ENCODE data around the gene MUC20.
"Not testable (repeated sequence)": the region's sequence is repeated elsewhere in the genome, so short reads cannot be mapped to it uniquely, and the experiment has no call there.

Gene MUC20, protein sequence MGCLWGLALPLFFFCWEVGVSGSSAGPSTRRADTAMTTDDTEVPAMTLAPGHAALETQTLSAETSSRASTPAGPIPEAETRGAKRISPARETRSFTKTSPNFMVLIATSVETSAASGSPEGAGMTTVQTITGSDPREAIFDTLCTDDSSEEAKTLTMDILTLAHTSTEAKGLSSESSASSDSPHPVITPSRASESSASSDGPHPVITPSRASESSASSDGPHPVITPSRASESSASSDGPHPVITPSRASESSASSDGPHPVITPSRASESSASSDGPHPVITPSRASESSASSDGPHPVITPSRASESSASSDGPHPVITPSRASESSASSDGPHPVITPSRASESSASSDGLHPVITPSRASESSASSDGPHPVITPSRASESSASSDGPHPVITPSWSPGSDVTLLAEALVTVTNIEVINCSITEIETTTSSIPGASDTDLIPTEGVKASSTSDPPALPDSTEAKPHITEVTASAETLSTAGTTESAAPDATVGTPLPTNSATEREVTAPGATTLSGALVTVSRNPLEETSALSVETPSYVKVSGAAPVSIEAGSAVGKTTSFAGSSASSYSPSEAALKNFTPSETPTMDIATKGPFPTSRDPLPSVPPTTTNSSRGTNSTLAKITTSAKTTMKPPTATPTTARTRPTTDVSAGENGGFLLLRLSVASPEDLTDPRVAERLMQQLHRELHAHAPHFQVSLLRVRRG

DNA sequence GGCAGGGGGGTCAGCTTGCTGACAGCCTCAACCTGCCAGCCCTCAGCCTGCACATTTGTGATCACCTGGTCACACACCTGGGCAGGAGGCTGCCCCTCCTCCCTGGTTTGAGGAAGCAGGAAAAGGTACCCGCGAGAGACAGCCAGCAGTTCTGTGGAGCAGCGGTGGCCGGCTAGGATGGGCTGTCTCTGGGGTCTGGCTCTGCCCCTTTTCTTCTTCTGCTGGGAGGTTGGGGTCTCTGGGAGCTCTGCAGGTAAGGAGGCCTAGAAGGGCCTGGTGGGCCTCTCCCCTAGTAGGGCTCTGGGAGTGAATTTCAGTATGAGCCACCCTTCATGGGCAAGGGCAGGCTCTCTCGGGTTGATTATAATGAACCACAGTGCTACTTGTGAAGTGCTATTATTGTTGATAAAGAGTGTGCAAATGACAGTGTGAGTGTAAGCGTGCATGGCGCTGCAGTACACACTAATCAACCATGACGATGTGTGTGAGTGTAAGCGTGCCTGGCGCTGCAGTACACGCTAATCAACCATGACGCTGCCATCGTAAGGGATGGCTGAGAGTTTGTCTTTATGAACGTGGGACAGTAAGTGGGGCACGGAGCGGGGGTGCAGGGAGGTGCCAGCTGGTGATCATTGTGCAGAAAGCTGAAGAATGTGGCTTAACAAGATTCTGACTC lies at the start of gene MUC20:
TSS of gene MUC20 (plus strand) at position 148 of the 676 bp plus-strand sequence. CDS start at position 178, 30 bp downstream.
- DNase-seq: not testable (repeated sequence)

DNA sequence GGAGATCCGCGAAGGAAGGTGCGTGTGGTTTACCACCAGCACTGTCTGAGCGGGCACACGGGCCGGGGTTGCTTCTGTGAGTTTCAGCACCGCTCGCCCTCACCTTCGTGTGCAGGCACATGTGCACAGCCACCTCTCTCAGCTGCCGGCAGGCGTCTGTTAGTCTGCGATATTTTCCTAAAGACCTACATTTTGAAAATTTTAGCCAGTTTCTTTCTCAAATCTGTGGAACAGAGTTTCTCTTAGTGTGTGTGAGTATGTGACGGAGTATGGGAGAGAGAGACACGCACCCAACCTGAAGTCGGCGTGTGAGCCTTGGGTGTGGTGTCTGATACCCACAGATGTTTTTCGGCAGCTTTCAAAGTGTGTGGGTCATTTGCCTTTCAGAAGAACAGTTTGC lies 49.5 kb upstream of the MUC20 start:
- DNase-seq: not testable (repeated sequence)

DNA sequence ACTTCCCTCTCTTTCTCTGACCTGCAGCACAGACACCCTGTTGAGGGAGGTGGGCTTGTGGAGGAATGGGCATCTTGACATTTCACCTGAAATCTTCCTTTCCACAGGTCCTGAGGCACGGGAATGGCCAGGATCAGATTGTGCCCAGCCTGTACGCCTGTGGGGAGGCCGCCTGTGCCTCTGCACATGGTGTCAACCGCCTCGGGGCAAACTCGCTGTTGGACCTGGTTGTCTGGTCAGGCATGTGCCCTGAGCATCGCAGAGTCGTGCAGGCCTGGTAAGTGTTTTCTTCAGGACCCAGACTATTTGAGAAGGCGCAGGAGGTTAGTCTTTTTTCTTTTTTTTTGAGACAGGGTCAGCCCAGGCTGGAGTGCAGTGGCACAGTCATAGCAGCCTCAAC lies 47.1 kb upstream of the MUC20 start:
- not testable (repeated sequence) for DNase-seq

DNA sequence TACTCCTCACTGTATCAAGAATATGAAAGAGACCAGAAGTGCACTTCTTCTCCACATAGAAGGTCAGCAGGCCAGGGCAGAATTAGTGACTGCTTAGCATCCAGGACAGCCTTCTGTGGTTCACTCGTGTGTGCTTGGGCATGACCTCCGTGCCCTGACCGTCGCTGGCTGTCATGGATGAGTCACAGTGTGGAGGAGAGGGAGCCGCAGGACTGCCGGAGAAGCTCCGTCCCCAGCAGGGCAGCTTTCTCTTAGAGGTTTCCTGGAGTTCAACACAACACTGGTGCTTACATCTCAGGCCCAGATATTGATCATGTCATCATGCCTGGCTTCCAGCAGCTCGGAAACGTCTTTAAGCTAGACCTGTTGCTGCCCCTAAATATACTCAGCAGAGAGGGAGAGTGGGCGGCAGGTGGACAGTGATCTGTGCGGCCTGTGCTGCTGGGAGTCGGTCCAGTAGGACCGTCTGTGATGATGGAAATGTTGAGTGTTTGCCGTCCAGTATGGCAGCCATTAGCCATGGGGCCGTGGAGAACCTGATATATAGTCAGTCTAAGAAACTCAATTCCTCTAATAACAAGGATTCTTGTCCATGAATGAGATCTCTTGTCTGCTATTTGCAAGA lies 42.3 kb upstream of the MUC20 start:
- not testable (repeated sequence) for DNase-seq

DNA sequence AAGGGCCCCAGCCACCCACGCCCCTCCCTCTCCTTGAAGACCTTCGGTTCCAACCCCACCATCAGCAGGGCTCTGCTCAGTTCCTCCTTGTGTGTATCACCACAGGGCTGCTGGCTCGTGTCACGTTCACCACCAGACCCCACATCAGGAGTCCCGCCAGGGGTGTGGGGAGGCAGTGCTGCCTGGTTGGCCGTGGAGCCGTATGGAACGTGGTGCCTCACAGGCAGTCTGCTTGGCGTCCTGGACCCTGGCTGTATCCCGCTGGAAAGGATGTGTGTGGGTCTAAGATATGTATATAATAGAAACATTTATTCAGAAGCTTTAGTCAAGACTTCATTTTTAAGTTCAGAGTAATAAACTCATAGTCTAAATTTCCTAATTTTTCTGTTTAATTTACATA lies 40.1 kb upstream of the MUC20 start:
- DNase-seq: not testable (repeated sequence)

DNA sequence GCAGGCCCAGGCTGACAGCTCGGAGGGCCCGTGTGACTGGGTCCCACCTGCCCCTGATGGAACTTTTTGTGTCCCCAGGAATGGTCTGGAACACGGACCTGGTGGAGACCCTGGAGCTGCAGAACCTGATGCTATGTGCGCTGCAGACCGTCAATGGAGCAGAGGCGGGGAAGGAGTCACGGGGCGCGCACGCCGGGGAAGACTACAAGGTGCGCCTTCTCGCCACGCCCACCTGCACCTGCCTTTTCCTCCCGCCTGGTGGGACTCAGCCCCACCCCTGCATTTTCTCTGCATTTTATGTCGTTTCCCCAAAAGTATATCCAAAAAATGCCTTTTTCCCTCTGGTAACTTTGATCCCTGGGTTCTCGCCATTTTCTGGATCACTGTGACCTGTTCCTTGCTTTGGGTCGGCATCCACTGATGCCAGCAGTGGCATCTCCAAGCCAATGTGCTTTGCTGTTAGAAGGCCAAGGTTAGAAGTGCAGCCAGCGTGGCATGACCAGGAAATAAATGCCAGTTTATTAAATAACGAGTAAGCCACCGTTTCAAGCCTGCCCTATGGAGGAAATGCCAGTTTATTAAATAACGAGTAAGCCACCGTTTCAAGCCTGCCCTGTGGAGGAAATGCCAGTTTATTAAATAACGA lies 39.2 kb upstream of the MUC20 start:
- DNase-seq: not testable (repeated sequence)

DNA sequence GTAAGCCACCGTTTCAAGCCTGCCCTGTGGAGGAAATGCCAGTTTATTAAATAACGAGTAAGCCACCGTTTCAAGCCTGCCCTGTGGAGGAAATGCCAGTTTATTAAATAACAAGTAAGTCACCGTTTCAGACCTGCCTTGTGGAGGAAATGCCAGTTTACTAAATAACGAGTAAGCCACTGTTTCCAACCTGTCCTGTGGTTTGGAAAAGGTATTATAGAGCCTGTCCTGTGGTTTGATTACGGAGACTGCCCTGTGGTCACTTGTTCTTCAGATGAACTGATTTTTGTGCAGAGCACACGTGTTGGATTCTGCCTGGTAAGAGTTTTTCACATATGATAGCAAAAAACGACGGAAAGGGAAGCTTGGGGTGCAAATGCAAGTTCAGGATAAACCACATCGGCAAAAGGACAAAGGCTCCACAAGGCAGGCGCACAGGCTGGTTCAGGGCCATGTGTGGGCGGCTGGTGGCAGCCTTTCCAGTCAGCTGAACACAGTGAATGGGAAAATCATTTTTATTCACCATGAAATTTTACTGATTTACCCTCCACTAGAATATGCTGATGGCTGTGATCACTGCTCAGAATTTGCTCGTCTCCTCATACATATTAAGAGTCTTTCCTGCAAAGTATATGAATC lies 38.6 kb upstream of the MUC20 start:
- not testable (repeated sequence) for DNase-seq

DNA sequence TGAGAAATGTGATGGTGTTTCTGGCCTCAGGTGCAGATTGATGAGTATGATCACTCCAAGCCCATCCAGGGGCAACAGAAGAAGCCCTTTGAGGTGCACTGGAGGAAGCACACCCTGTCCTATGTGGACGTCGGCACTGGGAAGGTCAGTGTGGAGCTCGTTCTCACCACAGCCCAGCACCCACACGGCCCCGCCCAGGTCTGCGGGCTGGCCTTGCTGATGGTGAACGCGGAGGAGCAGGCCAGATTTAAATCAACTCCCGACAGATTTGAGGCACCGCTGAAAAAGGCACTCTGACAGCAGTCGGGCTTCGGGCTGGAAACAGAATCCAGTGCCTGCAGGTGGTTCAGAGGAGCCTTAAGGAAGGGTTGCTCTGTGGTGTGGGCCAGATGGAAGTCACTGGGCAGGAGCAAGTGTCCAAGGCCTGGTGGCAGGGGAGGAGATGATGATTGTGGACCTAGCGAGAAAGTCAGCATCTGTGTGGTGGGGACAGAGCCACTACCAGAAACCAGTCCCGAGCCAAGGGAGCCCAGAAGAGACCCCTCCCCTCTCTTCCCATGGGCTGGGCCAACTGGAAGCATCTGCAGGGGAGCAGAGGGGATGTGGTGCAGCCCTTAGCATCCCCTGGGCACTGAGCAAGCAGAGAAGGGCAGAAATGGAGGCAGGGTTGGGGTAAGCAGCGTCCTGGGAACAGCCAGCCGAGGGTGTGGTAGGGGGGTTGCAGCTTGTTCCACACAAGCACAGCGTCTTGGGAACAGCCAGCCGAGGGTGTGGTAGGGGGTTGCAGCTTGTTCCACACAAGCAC lies 36.9 kb upstream of the MUC20 start:
- DNase-seq: not testable (repeated sequence)

DNA sequence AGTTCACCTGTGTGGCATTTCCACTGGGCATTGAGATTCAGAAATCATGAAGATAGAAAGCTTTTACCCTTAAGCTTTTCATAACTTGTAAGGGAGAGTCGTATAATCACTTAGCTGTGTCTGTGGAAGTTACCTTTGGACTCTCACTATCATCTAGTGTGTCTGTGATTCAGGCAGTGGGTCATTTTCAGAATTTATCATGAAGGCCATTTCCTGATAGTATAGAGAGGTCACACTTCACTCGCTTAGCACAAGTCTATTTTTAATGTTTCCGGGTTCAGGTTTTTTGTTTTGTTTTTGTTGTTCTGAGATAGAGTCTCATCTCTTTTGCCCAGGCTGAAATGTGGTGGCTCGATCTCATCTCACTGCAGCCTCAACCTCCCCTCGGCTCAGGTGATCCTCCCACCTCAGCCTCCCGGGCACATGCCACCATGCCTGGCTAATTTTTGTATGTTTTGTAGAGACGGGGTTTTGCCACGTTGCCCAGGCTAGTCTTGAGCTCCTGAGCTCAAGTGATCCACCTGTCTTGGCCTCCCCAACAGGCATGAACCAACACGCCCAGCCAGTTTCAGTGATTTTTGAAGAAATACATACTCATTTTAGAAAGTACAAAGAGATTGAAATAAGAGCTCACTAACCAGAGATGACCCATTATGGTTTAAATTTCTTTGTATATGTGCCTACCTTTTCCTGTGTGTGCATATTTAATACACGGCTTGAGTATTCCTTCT lies 36.1 kb upstream of the MUC20 start:
- DNase-seq: peak; percentile 18

DNA sequence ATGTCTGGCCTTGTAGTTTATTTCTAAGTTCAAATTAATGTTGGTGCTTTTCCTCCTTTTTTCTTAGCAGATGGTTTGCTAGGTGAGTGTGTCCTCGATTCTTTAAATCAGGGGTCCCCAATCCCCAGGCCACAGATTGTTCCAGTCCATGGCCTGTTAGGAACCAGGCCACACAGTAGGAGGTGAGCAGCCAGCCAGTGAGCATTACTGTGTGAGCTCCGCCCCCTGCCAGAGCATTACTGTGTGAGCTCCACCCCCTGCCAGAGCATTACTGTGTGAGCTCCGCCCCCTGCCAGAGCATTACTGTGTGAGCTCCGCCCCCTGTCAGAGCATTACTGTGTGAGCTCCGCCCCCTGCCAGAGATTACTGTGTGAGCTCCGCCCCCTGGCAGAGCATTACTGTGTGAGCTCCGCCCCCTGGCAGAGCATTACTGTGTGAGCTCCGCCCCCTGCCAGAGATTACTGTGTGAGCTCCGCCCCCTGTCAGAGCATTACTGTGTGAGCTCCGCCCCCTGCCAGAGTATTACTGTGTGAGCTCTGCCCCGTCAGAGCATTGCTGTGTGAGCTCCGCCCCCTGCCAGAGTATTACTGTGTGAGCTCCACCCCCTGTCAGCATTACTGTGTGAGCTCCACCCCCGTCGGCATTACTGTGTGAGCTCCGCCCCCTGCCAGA lies 34.1 kb upstream of the MUC20 start:
- DNase-seq: peak; percentile 49

DNA sequence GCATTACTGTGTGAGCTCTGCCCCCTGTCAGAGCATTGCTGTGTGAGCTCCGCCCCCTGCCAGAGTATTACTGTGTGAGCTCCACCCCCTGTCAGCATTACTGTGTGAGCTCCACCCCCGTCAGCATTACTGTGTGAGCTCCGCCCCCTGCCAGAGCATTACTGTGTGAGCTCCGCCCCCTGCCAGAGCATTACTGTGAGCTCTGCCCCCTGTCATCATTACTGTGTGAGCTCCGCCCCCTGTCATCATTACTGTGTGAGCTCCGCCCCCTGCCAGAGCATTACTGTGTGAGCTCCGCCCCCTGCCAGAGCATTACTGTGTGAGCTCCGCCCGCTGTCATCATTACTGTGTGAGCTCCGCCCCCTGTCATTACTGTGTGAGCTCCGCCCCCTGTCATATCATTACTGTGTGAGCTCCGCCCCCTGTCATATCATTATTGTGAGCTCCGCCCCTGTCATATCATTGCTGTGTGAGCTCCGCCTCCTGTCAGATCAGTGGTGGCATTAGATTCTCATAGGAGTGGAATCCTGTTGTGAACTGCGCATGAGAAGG lies 33.5 kb upstream of the MUC20 start:
- peak; percentile 83 for DNase-seq

DNA sequence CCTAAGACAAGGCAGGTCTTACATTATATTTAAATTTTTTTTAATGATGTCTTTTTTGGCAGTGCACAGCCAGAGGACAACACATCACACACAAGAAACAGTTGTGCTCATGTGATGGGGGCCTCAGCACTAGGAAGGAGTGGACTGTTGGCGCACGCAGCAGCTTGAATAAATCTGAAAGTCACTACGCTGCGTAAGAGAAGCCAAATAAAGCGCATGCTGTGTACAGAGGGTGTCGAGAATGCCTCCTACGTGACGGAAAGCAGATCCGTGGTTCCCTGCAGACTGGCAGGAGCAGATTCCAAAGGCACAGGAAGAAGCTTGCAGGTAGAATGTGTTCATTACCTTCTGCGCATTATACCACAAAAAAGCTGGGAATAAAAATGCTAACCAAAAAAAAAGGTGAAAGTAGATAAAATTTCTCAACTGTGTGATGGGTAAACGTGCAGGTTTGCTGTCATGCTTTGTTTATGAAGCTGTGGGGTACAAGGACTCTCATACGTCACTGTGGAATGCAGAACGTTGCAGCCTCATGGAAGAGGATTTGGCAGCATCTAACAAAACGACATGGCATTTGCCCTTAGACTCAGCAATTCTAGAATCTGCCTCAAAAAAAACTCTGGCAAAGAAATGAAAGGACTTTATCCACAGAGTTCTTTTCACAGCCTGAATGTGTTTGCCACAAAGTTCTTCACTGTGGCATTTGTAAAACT lies 32.2 kb upstream of the MUC20 start:
- not testable (repeated sequence) for DNase-seq

DNA sequence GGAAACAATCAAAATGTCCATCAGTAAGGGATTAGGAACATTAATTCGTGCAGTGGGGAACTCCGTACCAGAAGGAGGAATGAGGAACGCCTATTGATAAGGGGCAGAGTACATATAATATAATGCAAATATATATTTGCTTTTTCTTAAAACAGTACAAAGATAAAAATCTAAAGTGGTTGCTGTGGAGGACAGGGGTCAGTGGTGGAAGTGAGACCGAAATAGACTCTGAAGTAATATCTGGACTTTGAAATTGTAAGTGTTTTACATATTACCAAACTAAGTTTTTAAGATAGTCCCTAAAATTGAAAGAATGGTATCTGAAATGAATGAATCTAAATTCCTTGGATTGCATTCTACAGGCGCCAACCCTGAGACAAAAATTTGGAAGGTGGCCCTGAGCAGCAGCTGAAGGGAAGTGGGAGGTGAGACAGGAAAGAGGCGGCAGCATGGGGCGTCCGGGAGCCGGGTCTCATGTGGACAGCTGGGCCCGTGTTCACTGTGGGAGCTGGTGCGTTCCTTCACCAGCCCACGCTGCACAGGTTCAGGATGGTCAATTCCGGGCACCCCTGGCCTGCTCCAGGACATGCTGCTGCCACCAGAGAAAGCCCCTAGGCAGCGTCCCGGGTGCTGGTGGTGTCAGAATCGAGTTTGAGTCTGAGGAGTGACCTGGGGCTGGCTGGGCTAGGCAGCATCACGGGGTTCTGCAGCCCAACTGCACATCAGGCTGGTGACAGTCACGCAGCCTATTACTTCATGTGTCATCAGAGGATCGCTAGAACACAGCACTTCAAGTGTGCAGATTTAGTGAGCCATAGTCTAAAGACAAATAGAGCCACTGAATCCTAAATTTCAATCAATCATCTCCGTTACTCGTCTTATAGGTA lies 31.4 kb upstream of the MUC20 start:
- not testable (repeated sequence) for DNase-seq

DNA sequence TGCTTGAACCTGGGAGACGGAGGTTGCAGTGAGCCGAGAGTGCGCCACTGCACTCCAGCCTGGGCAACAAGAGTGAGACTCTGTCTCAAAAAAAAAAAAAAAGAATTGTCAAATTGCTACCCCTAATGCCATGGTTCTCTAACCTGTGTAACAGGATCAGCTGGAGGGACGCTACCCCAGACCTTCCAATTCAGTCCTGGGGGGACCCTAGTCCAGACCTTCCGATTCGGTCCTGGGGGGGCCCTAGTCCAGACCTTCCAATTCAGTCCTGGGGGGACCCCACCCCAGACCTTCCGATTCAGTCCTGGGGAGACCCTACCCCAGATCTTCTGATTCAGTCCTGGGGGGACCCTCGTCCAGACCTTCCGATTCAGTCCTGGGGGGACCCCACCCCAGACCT lies 29.8 kb upstream of the MUC20 start:
- DNase-seq: peak; percentile 23

DNA sequence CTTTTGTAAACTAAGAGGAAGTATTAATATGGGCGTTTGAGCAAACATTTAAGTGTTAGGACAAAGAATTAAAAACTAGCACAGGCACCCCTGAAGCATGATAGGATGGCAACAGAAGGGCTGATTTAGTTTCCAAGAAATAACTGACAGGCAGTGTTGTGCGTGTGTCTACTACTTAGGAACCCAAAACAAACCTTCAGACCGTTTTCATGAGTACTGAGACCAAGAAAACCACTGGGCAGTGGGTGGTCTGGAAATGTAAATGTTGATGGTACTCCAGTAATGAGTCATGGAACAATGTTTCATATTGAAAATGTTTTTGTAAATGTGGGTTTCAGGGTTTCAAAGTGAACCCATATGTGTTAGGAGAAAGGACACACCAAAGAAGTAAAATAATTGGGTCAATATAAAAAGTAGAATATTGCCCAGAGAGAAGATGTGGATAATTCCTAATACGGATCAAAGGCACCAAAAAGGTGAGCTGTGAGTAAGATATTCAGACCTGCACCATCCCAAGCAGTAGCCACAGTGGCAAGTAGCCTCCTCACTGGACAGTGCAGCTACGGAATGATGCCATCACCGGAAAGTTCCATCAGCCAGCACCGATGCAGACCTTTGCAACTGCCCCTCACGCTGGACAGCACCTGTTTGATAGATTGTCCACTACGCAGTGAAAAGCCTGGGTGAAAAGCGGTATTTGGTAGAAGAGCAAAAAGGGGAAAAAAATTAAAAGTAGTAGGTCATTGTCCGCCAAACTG lies 29.0 kb upstream of the MUC20 start:
- peak; percentile 39 for DNase-seq

DNA sequence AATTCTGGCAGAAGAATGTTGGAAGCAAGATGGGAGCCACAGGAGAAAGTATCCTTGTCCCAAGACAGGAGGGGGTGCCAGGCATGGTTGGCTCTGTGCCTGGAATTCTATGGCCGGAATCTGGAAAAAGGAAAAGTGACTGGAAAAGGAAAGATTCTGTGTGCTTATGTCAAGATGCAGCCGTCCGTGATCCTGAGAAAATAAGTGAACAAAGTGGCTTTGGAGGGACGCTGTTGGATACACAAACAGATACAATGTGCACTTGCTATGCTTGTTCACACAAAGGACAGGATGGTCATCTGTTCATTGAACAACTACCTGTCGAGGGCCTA lies 28.5 kb upstream of the MUC20 start:
- peak; percentile 25 for DNase-seq

DNA sequence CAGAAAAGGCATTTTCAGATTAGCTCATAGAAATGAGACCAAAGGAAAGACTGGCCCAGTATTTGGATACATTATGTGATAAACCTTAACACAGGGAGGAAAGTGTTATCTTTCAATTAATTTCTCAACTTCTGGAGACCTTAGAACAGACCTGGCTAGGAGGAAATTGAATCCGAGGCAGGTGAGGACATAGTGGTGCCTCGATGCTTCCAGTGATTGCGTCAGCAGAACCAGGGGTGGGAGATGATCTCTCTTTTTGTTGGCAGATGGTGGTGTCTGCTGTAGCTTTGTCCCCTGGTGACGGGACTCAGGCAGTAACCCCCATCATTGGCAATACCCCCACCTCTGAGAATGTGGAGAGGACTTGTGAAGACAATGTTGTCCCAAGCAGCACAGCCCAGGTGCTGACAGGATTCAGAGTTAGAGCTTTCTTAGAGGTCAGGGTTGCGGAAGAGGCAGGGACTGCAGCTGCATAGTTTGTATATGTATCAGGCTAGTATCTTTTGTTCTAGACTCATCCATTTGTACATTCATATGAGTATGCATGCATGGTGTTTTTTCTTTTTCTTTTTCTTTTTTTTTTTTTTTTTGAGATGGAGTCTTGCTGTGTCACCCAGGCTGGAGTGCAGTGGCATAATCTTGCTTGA lies 27.9 kb upstream of the MUC20 start:
- peak; percentile 30 for DNase-seq
